Esophagus squamous epithelium (tissue), 4 donors: Measurements from ENCODE around the gene BOK.

Source experiments
- CTCF ChIP-seq, 6 experiments: fragments of 450-650 bp in 4 of 6; fragments of 200-600 bp in 2 of 6; sonication (generic) in 2 of 6; IDR thresholded peaks; one replicate each; pipeline ENCODE4 v1.5.1; 2016 to 2019; ENCODE audit warnings: antibody characterized with exemption in 6 of 6, mild to moderate bottlenecking in 4 of 6, moderate library complexity in 4 of 6
- POLR2A ChIP-seq, 4 donors: fragments of 450-650 bp; IDR thresholded peaks; one replicate each; pipeline ENCODE4 v1.6.1; 2017; ENCODE audit warnings: antibody characterized with exemption in 4 of 4, mild to moderate bottlenecking in 4 of 4, moderate library complexity in 3 of 4

GRCh38 chr2:241534701-241535375 is 23.7 kb upstream of the BOK start:
- no peak for TF ChIP-seq CTCF (IDR thresholded peaks at IDR 0.05)
- no peak for TF ChIP-seq POLR2A (IDR thresholded peaks at IDR 0.05)
